ENCODE data around the gene FAM114A2.
"Not testable (repeated sequence)": the region's sequence is repeated elsewhere in the genome, so short reads cannot be mapped to it uniquely, and the experiment has no call there.

FAM114A2 gene

GRCh38 chr5:154038707-154039457 is at the start of gene FAM114A2, which contains the start of gene MFAP3:
Gene FAM114A2, minus strand, starts transcription at chr5:154038910. Its CDS starts 3,957 bp downstream, at chr5:154034953.
Gene MFAP3, plus strand, starts transcription at chr5:154038967. Its CDS starts 10,756 bp downstream, at chr5:154049723.
- in situ Hi-C loops (cut with MboI; ENCODE audit: low sequenced_read_pairs) = no loop called here

- in situ Hi-C loops (cut with MboI; ENCODE audit: low sequenced_read_pairs) = no loop called here
Measured at GRCh38 chr5:154087260-154087659, 48.5 kb upstream of the FAM114A2 start.

- in situ Hi-C loops (cut with MboI; ENCODE audit: low sequenced_read_pairs) = no loop called here
Measured at GRCh38 chr5:154086641-154087040, 47.9 kb upstream of the FAM114A2 start.

- in situ Hi-C loops (cut with MboI; ENCODE audit: low sequenced_read_pairs) = no loop called here
Measured at GRCh38 chr5:154086146-154086545, 47.4 kb upstream of the FAM114A2 start.

GRCh38 chr5:154084062-154084639 is 45.4 kb upstream of the FAM114A2 start:
- in situ Hi-C loops (cut with MboI; ENCODE audit: low sequenced_read_pairs) = no loop called here

- in situ Hi-C loops (cut with MboI; ENCODE audit: low sequenced_read_pairs) = no loop called here
Measured at GRCh38 chr5:154081246-154081645, 42.5 kb upstream of the FAM114A2 start.

GRCh38 chr5:154078272-154078671 is 39.6 kb upstream of the FAM114A2 start:
- in situ Hi-C loops (cut with MboI; ENCODE audit: low sequenced_read_pairs) = no loop called here

GRCh38 chr5:154077696-154078095 is 39.0 kb upstream of the FAM114A2 start:
- in situ Hi-C loops (cut with MboI; ENCODE audit: low sequenced_read_pairs) = no loop called here

GRCh38 chr5:154076240-154076922 is 37.7 kb upstream of the FAM114A2 start:
- in situ Hi-C loops (cut with MboI; ENCODE audit: low sequenced_read_pairs) = no loop called here

GRCh38 chr5:154072414-154073171 is 33.9 kb upstream of the FAM114A2 start:
- in situ Hi-C loops (cut with MboI; ENCODE audit: low sequenced_read_pairs) = no loop called here

GRCh38 chr5:154071799-154072413 is 33.2 kb upstream of the FAM114A2 start:
- in situ Hi-C loops (cut with MboI; ENCODE audit: low sequenced_read_pairs) = no loop called here

- in situ Hi-C loops (cut with MboI; ENCODE audit: low sequenced_read_pairs) = not testable (repeated sequence)
Measured at GRCh38 chr5:154069854-154070253, 31.1 kb upstream of the FAM114A2 start.

- in situ Hi-C loops (cut with MboI; ENCODE audit: low sequenced_read_pairs) = no loop called here
Measured at GRCh38 chr5:154065971-154066370, 27.3 kb upstream of the FAM114A2 start.

GRCh38 chr5:154063372-154063771 is 24.7 kb upstream of the FAM114A2 start:
- in situ Hi-C loops (cut with MboI; ENCODE audit: low sequenced_read_pairs) = no loop called here

GRCh38 chr5:154060606-154061005 is 21.9 kb upstream of the FAM114A2 start:
- in situ Hi-C loops (cut with MboI; ENCODE audit: low sequenced_read_pairs) = no loop called here

- in situ Hi-C loops (cut with MboI; ENCODE audit: low sequenced_read_pairs) = no loop called here
Measured at GRCh38 chr5:154059583-154059982, 20.9 kb upstream of the FAM114A2 start.

- in situ Hi-C loops (cut with MboI; ENCODE audit: low sequenced_read_pairs) = no loop called here
Measured at GRCh38 chr5:154059039-154059430, 20.3 kb upstream of the FAM114A2 start.

- in situ Hi-C loops (cut with MboI; ENCODE audit: low sequenced_read_pairs) = no loop called here
Measured at GRCh38 chr5:154058055-154059038, 19.6 kb upstream of the FAM114A2 start.

GRCh38 chr5:154055201-154055600 is 16.5 kb upstream of the FAM114A2 start:
- in situ Hi-C loops (cut with MboI; ENCODE audit: low sequenced_read_pairs) = no loop called here

Measured in hTERT RPE-1 (cell line).